GM08714 (cell line): ENCODE measurements around the gene ADARB1.

ENCODE experiments used
- H3K4me3 ChIP-seq: fragments of 200-500 bp; sonication (Bioruptor generic); 2 replicates; pipeline ENCODE4 v1.5.1; 2014; ENCODE audit warnings: mild to moderate bottlenecking, low read length, inconsistent platforms
- ZNF274 ChIP-seq: IDR thresholded peaks from 2 replicates; pipeline ENCODE4 v1.6.1; 2012; ENCODE audit warnings: mild to moderate bottlenecking, low read depth, low read length

The ADARB1 gene

DNA sequence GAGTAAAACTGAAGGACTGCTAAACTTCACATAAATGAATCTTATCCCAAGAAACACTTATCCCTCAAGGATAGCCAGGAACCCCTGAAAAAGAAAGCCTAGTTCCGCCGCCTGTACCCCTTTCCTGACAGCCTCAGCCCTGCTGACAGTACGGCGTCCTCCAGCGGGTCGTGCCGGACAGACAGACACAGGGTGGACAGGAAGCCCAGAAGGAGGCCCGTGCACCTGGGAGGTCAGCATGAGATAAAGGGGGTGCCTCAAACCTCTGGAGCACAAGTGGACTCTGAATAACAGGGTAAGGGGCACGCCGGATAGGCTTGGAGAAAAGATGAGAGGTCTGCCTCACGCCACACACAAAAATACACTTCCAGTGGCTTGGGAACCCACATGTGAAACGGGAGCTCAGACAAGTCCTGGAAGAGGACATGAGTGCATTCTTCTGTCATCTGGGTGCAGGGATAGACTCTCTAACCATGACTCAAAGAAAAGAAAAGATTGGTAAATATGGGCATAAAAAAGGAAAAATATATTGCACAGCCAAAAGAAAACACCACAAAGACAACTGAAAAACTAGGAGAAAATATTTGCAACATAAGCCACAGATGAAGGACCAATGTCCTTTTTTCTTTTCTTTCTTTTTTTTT lies 17.3 kb upstream of the ADARB1 start:
- no peak overlapping the region for H3K4me3 ChIP-seq
- TF ChIP-seq ZNF274 = no peak

DNA sequence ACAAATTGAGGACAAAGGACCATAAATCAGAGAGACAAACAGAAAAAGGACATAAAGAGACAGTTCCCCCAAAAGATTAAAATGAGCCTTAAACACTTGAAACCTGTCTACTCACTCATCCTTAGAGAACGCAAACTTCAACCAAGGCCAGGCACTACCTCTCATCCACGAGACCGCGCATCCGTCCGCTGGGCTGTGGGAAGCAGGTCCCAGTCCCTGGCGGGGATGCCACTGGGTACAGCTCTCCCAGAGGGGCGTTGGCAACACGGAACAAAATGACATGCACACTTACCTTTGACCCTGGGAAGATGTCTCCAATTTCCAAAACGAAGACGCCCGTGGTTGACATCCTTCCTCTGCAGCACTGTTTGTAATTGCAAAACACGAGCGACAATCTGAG lies 16.5 kb upstream of the ADARB1 start:
- H3K4me3 ChIP-seq = no peak overlapping the region
- no peak for TF ChIP-seq ZNF274

DNA sequence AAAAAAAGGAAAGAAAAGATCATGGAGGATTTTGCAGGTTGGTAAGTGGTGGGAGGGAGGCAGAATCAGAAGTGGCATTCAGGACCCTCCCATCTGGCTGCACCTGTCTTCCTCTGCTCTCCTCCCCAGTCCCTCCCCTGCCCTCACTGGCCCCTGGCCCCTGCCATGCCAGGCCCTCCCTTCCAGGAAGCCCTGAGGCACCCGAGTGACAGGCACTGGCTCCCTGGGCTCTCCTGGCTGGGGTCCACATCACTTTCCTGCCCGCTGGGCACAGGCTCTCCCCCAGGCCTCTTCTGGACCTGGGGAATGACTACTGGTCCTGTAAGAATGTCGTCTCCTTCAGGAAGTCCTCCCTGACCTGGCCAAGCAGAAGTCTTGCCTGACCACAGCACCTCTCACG lies 15.3 kb upstream of the ADARB1 start:
- no peak for TF ChIP-seq ZNF274
- H3K4me3 ChIP-seq = no peak overlapping the region

DNA sequence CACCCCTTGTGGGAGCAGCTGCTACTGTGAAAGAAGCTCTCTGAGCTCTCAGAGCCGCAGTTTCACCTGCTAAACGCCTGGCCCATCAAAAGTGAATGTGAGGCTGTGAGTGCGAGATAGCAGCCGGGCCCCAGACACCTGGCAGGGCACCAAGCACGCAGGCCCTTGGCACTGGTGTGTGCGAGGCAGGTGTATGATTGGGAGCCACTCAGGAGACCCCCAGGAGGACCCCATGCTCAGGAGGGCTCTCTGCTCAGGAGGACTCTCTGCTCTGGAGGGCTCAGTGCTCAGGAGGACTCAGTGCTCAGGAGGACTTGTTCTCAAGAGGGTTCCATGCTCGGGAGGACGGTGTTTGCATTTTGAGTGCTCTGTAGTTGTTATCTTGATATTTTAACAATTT lies 14.3 kb upstream of the ADARB1 start:
- no peak for TF ChIP-seq ZNF274
- no peak overlapping the region for H3K4me3 ChIP-seq

GRCh38 chr21:45060675-45061311 lies 13.6 kb upstream of the ADARB1 start:
- H3K4me3 ChIP-seq = no peak overlapping the region
- no peak for TF ChIP-seq ZNF274

DNA sequence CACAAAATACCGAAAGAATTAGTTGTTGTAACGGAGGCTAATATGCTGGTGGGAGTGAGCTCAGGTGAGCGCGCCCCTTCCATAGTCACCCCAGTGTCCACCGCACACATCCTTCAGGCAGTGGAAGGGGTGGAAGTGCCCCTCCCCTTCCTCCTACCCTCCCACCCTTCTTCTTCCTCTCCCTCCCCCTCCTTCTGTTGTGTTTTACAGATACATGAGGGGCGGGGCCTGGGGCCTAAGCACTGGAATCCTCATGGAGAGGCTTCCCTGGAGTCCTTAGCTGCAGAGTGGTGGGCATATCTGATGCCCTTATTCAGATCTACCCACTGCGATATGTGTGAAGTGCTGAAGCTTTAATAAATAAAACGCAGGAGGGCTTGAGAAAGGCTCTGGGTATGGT lies 10.3 kb upstream of the ADARB1 start:
- H3K4me3 ChIP-seq = no peak overlapping the region
- TF ChIP-seq ZNF274 = no peak

- H3K4me3 ChIP-seq = no peak overlapping the region
- no peak for TF ChIP-seq ZNF274
Observed at GRCh38 chr21:45064618-45065399, 9.6 kb upstream of the ADARB1 start.

DNA sequence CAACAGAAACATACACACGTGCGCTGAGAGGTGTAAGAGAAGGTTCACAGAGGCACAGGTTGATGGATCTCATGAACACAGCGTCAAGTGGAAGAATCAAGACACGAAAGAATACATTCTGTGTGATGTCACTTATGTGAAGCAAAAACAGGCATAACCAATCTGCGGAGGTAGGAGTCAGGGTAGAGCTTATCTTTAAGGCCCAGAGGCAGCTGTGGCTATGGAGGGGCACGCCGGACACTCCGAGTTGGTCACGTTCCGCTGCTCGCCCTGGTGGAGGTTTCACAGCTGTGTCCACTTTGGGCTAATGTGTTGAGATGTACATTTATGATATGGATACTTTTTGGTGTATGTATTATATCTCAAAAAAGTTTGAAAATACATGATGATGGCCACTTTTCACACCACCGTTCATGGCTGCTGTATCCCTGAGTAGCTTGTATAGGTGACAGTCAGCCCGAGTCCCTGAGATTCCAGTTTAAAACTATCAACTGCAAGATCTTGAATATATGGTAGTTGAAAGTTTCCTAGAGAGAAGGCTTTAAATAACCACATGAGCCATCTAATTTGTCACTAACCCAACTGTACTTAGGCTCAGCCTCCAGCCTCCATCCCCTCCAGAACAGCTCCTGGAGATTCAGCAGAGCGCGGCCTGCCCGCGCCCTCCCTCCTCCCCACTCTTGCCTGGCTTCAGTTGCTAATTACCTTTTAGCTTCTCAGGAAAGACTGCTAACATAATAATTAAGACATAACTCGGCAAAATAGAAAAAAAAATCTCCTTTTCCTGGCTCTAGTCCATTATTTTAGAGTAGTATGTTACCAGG lies 6.7 kb upstream of the ADARB1 start:
- H3K4me3 ChIP-seq = no peak overlapping the region
- no peak for TF ChIP-seq ZNF274

GRCh38 chr21:45069085-45069484 lies 5.3 kb upstream of the ADARB1 start:
- TF ChIP-seq ZNF274 = no peak
- H3K4me3 ChIP-seq = no peak overlapping the region

DNA sequence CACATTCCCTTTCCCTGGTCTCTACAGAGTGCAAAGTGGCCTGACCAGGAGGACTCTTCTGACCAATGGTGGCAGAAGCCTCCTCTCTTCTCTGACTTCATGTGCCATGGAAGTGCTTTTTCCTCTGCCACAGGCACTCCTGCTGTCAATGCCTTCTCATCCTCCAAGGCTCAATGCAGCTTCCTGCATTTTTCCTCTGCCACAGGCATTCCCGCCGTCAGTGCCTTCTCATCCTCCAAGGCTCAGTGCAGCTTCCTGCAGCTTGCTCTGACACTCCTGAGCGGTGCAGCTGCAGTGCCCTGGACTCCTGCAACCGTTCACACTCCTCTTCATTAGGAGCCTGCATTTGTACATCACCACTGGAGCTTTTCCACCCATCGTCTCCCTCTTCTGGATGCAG lies 4.7 kb upstream of the ADARB1 start:
- TF ChIP-seq ZNF274 = no peak
- no peak overlapping the region for H3K4me3 ChIP-seq

GRCh38 chr21:45071078-45071873 lies 3.1 kb upstream of the ADARB1 start:
- no peak overlapping the region for H3K4me3 ChIP-seq
- TF ChIP-seq ZNF274 = no peak

DNA sequence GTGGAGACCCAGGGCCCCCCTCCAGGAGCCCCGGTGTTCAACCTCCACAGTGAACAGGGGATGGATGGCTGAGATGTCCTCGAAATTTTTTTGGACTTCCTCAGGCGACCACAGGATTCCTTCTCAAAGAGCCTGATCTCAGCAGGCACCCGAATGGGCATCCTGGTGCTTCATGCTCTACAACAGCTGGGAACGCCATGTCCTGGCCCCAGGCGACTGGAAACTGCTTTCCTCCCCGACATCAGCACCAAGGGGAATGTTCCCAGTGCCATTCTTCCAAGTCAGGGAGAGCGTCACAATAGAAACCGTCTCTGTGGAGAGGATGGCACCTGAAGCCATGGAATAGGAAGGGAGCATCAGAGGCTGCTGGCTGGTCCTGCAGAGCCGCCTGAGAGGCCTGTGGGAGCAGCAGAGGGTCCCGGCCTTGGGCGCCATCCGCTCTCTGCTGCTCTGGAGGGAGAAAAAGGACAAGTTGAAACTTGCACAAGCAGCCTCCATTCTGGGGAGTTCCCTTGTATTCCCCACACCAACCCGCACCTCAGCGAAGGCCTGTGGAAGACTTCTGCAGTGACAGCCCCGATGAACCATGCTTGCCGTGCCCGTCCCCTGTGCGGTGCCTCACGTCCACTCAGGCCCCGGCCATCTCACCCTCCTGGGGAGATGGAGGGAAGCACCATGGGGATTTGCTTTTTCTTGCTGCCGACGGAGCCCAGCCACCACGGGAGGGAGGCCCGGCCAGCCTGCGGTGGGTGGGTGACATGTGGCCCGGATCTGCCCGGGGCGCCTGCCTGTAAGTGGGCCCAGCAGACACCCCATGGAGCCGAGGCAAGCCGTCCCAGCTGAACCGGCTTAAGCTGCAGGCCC lies 2.3 kb upstream of the ADARB1 start:
- H3K4me3 ChIP-seq = no peak overlapping the region
- TF ChIP-seq ZNF274 = no peak
